Measurements from ENCODE around the gene TPCN2. TPM values are rescaled to one million over a fixed set of nuclear protein-coding genes. Genes with fewer than 3 reads are reported as not detected.

TPCN2 gene
- total and polyA plus RNA-seq, 9 of the 15 experiments (the other 6 are each of a cell fraction or from before 2014, with no cell fraction given), result 0.66 to 10.2 (median 4.6) TPM

DNA sequence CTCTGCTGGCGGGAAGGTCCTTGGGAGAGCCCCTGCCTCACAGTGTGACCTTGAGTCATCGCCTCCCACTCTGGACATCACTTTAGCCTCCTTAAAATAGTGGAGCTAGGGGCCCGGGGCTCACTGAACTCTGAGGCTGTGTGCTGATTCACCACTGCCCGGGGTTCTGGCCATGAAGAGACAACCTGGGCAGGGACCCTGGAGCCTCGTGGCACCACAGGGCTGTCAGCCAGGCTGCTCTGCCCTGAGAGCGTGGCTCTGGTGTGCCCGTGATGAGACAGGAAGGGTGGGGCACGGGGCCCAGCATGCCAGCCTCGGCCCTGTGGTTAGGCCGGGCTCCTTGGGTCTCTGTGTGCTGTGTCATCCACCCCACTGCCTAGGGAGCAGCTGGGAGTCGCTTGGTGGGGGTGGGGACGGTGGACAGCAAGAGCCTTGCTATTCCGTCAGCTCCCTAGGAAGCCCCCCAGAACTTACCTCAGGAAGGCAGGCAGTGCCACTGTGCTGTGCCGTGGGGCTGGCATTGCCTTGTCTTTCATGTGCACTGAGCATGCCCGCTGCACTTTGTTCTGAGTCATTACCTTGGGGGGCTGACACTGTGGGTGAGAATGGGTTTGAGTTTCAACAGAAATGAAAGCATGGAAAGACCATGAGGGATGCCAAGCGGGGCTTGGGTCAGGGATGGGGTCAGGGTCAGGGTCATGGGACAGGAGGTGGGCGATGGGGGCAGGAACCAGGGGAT, 31.7 kb downstream of the TPCN2 start:
- intact Hi-C loops (cut with micrococcal nuclease), result no loop called here
- ChIA-PET POLR2A (no interaction called here), CTCF (ENCODE audit: low intra/inter-chr PET ratio) (no interaction called here)
- ATAC-seq (no peak), DNase-seq (ENCODE audit: extremely low read depth in 1 of 4, low spot score in 3 of 4) (no peak), FAIRE-seq (no peak)
- no peaks in the 10 kb centered on the region for H3K27me3 ChIP-seq (ENCODE audit: control insufficient read depth in 2 of 2, insufficient read depth in 2 of 2, low read length in 2 of 2)
- no peak overlapping the region for H3K4me3 ChIP-seq
- in situ Hi-C loops (cut with MboI), result loop anchor here (10.0 kb wide), 1 partner anchor 456 kb away; no protein-coding TSS in a partner anchor
- peaks cover 21% of the 10 kb centered on the region for H4K20me1 ChIP-seq (replicated peaks; ENCODE audit: control insufficient read depth, insufficient read depth, low read length)
- H3K36me3 ChIP-seq (ENCODE audit: control insufficient read depth, insufficient read depth, low read length), result peaks cover 8% of the 10 kb centered on the region; the same call in 1 of the 3 replicates
- no peaks in the 10 kb centered on the region for H3K9me1 ChIP-seq (ENCODE audit: control insufficient read depth, insufficient read depth, low read length)
- H3K4me1 ChIP-seq (replicated peaks in 1 of 2; ENCODE audit: control insufficient read depth in 2 of 2, insufficient read depth in 2 of 2, low read length in 2 of 2), result peaks cover 8 to 26% of the 10 kb centered on the region in 2 experiments; a peak in 4 of 5 replicates
- H3K4me2 ChIP-seq (ENCODE audit: insufficient read depth, low read length), result no peak overlapping the region
- H3K9ac ChIP-seq (ENCODE audit: insufficient read depth in 1 of 2, low read depth in 2 of 2, low read length in 2 of 2), result 0 out of 4 replicates have a peak overlapping the region, but pooled peaks of 1 of the 2 experiments have one; percentile 9
- no peak overlapping the region for H2AFZ ChIP-seq (ENCODE audit: low read depth, low read length)
- H3K9me3 ChIP-seq (replicated peaks; ENCODE audit: control insufficient read depth, insufficient read depth, low read depth, low read length), result no peaks in the 10 kb centered on the region; the same call in 1 of the 2 replicates
- no TSS peak for BruUV-seq (replicated peaks)
- WGBS (ENCODE audit: insufficient coverage, low coverage, missing lambda C conversion rate), result 60% methylated on average over 16 of the region's 17 CpGs
- H3K79me2 ChIP-seq (ENCODE audit: control insufficient read depth, insufficient read depth, low read length), result no peaks in the 10 kb centered on the region
- TF ChIP-seq GTF2A2 (tag; IDR thresholded peaks at IDR 0.05) (no peak), CBFB (CRISPR knock-in tag; IDR thresholded peaks at IDR 0.05) (no peak), JUNB (CRISPR knock-in tag; conservative IDR thresholded peaks at IDR 0.05) (no peak), CREB3L1 (IDR thresholded peaks at IDR 0.05; ENCODE audit: borderline replicate concordance, low read depth) (no peak), STAT5B (CRISPR knock-in tag; IDR thresholded peaks at IDR 0.05) (no peak), DMBX1 (CRISPR knock-in tag; IDR thresholded peaks at IDR 0.05; ENCODE audit: borderline replicate concordance) (no peak), MAFF (IDR thresholded peaks at IDR 0.05; ENCODE audit: low read length) (no peak), HINFP (tag; conservative IDR thresholded peaks at IDR 0.05; ENCODE audit: low read depth) (no peak), TCF15 (CRISPR knock-in tag; IDR thresholded peaks at IDR 0.05) (no peak)
- TF ChIP-seq, protein P1, sequence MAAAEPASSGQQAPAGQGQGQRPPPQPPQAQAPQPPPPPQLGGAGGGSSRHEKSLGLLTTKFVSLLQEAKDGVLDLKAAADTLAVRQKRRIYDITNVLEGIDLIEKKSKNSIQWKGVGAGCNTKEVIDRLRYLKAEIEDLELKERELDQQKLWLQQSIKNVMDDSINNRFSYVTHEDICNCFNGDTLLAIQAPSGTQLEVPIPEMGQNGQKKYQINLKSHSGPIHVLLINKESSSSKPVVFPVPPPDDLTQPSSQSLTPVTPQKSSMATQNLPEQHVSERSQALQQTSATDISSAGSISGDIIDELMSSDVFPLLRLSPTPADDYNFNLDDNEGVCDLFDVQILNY (CRISPR knock-in tag; IDR thresholded peaks at IDR 0.05), result no peak
- H3K27ac ChIP-seq (ENCODE audit: extremely low read depth, low read depth, low read length), result no peak overlapping the region

All from K562 (cell line).